OCI-M2 (cell line): ENCODE results near the gene GAP43.

Experiments used
- DNase-seq: peaks from one replicate; lab custom pipeline; 2025; ENCODE audit not compliant: unreplicated experiment; lab: John Stamatoyannopoulos, UW

The GAP43 gene

GRCh38 chr3:115660646-115661337 lies 37.5 kb downstream of the GAP43 start:
- no peak for DNase-seq

DNA sequence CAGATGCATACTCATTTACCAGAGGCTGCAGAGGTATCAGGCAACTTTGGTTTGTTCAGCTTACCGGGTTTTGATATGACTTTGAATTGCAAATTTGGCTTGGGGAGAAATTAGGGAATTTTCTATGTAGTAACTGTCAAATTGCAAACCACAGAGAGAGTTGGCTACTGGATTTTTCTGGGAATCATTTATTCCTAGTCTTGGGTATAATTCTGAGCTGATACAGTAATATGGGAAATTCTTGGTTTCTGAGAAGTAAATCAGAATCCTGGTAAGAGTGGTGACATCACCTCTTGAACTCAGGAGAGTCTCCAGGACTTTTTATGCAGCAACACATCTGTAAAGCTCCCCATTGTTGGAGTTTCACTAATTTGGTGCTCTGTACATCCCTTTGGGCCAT lies 39.0 kb downstream of the GAP43 start:
- no peak for DNase-seq

DNA sequence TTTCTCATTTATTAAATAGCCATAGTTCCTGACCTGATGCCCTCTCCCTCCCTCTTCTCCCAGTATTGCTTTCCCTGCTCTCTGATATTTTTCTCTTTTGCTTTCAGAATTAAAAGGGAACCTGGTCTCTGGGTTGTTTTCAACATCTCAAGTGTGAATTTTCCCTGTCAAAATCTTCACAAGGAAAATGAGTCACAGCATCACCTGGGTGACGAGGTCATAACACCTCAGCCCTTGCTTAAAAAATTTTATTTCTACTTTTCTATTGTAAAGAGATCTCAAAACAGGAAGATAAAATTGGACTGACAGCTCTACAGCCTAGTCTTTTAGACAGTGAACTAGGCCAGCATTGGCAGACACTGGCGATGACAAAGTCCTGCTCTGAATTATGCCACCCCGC lies 40.1 kb downstream of the GAP43 start:
- no peak for DNase-seq

- DNase-seq = no peak
These were observed 42.8 kb downstream of the GAP43 start for GRCh38 chr3:115666081-115666480.

- DNase-seq = no peak
These were observed 43.8 kb downstream of the GAP43 start for GRCh38 chr3:115666920-115667737.

DNA sequence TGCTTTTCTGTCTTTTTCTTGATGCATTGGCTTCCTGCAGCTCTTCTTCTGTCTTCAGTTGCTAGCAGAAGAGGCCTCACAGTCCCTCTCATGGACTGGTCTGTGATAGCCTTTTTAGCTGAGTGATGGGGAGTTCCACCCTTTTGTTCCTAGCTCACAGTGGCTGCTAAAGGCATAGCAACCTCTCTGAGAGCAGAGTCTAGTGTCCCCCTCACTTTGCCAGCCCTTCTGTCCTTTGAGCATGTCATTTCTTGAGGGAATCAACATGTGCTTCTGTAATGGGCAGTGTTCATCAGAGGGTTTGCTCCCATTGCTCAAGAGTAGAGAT lies 44.4 kb downstream of the GAP43 start:
- DNase-seq = no peak

GRCh38 chr3:115670911-115671310 lies 47.6 kb downstream of the GAP43 start:
- DNase-seq = no peak

- no peak for DNase-seq
These were observed 48.6 kb downstream of the GAP43 start for GRCh38 chr3:115671761-115672455.

- no peak for DNase-seq
These were observed 50.6 kb downstream of the GAP43 start for GRCh38 chr3:115673881-115674280.

GRCh38 chr3:115676336-115676735 lies 53.0 kb downstream of the GAP43 start:
- DNase-seq = no peak

DNA sequence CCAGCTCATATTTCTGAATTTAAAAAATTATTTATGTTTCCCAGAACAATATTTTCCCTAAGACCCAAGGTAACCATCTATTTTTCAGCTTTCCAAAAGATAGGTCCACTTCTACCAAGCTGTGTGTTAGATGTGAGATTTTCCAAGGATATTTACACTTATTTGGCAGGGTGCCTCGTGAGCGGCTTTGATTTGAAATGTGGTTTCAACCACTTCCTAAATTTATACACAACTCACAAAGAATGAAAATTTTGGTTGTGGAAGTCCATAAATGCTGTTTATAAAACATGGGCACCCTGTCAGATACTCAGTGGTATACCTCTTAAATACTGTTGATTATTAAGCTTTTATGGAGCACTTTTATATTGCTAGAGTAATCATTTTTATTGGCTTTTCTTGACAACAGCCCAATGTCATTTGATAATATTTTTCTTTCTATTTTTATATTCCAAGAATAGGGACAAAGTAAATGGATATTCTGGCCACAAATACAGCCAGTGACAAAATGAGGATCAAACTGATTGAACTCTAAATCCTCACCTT lies 57.6 kb downstream of the GAP43 start:
- DNase-seq = no peak

DNA sequence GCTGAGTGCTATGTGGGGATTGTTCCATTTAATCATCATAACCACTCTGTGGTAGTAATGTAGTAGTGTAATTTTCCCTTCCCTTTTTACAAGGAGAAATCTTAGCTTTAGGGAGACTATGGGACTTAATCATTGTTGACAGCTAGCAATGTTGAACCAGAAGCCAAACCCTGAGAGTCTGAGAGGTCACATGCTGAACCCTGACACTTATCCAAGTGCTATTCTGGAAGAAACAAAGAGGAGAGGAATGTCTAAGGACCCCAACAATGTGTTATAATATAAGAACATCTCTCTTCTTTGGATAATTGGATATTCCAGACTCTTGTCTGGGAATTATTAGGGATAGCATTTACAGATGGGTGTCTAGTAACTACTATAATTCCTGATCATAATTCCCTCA lies 58.4 kb downstream of the GAP43 start:
- no peak for DNase-seq

DNA sequence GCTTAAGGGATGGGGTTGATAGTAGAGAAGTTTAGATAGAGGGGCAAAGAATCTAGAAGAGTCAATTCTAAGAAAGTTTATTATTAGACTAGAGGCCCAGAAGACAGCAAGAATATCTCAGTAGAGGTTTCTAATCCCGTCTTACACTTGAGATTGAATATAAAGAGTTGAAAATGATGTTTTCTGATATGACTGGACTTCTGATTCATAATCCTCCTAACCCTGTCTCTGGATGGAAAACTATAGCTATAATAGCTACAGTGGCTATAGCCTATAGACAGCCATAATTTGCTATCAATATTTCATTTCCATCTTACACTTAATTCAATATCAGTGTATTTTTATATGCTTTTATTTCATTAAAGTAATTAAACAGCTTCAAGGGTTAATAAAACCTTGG lies 60.0 kb downstream of the GAP43 start:
- DNase-seq = no peak

DNA sequence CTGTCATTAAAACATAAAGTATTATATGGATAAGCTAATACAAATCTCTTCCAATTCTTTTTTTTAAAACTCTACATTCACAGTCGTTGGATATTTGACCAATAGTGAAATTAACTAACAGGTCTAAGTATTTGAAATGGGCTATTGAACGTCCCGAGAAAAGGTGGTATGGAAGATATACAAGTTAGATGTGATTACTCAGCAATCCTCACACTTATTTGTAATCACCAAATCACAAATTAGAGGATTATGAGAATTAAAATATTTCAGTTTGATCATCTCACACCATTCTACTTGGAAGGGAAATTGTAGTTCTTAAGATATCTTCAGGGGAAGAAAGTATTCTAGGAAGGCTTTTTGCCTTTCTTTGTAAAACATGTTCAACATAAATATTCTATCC lies 60.5 kb downstream of the GAP43 start:
- no peak for DNase-seq

- no peak for DNase-seq
These were observed 61.8 kb downstream of the GAP43 start for GRCh38 chr3:115685097-115685496.

DNA sequence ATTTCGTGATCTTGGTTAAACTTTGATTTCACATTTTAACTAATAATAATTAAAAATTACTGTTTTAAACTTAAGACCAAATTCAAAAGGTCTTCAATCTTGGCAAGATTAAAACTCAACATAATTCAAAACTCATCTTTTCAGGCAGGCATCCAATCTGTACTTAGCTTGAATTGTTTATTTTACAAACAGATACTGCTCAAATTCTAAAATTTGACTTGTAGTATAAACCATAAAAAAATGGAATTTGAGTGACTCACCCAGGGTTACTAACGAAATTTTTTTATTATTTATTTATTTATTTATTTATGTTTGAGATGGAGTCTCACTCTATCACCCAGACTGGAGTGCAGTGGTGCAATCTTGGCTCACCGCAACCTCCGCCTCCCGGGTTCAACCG lies 64.4 kb downstream of the GAP43 start:
- DNase-seq = no peak

GRCh38 chr3:115688418-115688817 lies 65.1 kb downstream of the GAP43 start:
- no peak for DNase-seq

DNA sequence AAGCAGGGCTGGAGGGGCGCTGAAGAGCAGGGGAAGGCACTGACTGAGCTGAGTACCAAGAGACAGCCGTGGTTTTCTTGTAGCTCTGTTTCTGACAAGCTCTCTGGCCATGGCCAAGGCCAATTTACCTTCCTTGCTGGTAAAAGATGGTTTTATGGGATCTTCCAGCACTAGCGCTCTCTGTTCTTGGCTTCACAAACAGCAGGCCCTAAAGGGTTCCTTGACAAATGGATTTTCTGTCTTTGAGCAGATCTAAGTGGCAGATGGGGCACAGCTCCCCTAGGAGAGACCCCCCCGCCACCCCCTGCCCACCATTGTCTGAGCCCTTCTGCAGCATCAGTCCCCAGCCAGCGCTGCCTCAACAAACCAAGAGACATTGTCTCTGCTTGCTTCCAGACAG lies 66.6 kb downstream of the GAP43 start:
- no peak for DNase-seq

- no peak for DNase-seq
These were observed 68.7 kb downstream of the GAP43 start for GRCh38 chr3:115691964-115692363.

DNA sequence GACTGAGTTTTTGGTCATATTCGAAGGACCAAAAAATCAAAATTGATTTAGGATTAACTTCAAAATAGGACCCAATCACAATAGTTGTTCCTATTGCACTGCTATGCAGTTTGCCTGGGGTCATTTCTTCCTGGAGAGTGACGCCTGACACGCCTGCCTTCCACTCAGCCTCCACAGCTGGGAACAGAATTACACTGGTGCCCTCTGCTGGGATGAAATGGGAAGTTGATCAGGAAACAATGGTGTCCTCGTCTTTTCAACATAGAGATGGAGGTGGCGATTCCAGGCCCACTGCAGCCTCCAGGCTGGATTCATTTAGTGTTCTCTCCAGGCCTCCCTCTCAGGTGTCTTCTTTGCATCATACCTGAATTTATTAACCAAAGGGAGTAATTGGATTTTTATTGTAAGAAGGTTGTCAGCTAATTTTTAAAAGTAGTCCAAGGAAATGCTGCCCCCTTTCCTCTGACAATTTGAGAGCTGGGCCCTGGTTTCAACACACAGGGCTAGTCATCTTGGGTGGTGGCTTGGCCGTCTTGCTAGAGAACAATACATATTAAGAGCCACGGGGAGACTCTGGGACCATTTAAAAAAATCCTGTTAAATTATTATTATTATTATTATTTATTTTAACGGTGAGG lies 69.7 kb downstream of the GAP43 start:
- DNase-seq = no peak

DNA sequence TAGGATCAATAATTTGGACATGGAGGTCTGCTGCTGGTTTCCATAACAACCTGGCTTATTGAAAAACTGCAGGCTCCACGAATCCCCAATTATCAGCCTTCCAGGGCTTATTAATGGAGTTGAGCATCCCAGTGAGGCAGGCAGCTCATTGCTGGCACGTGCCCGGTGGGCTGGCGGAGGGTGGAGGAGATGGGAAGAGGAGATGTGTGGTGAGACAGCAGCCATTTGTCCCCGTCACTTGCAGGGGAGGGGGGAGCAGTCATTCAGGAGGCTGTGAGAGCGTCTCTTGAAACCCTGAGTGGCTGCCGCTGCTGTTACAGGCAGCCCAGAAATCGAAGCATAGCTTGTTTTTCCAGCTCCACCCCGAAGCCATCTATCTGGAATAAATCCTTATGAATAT lies 70.6 kb downstream of the GAP43 start:
- no peak for DNase-seq
